SK-N-MC (cell line): ENCODE results near the gene GABBR2.

Source experiments
- EZH2 ChIP-seq: fragments of 200-600 bp; sonication (generic); IDR thresholded peaks from one replicate; pipeline ENCODE4 v1.6.1; 2017; ENCODE audit warnings: antibody characterized with exemption
- FOXP2 ChIP-seq: optimal IDR thresholded peaks from 2 replicates; pipeline ENCODE3; 2011; ENCODE audit warnings: mild to moderate bottlenecking, moderate library complexity; ENCODE audit not compliant: insufficient read depth; ENCODE audit errors: extremely low read length, control extremely low read depth
- POLR2AphosphoS5 ChIP-seq: IDR thresholded peaks from 2 replicates; pipeline ENCODE4 v1.6.1; 2012; ENCODE audit warnings: mild to moderate bottlenecking, low read depth, low read length, borderline replicate concordance

- TF ChIP-seq POLR2AphosphoS5 (no peak), EZH2 (no peak), FOXP2 (no peak)
These were observed 152.9 kb downstream of the GABBR2 start for GRCh38 chr9:98555651-98556465.
